Measurements from ENCODE around the gene CDK19.

Gene CDK19

DNA sequence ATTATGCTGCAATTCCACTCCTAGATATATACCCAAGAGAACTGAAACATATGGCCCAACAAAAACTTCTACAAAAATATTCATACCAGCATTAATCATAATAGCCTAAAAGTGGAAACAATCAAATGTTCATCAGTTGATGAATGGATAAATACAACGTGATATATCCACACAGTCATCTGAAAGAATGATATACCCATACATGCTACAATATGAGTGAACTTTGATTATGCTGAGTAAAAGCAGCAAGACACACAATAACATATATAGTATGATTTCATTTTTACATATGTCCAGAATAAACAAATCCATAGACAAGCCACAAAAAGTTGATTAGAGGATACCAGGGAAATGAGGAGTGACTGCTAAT is 30.7 kb downstream of the CDK19 start:
- no peak for ATAC-seq
- TF ChIP-seq, protein P1, sequence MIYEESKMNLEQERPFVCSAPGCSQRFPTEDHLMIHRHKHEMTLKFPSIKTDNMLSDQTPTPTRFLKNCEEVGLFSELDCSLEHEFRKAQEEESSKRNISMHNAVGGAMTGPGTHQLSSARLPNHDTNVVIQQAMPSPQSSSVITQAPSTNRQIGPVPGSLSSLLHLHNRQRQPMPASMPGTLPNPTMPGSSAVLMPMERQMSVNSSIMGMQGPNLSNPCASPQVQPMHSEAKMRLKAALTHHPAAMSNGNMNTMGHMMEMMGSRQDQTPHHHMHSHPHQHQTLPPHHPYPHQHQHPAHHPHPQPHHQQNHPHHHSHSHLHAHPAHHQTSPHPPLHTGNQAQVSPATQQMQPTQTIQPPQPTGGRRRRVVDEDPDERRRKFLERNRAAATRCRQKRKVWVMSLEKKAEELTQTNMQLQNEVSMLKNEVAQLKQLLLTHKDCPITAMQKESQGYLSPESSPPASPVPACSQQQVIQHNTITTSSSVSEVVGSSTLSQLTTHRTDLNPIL (CRISPR knock-in tag; IDR thresholded peaks at IDR 0.05; ENCODE audit: low read depth) = no peak
- TF ChIP-seq, protein P2, sequence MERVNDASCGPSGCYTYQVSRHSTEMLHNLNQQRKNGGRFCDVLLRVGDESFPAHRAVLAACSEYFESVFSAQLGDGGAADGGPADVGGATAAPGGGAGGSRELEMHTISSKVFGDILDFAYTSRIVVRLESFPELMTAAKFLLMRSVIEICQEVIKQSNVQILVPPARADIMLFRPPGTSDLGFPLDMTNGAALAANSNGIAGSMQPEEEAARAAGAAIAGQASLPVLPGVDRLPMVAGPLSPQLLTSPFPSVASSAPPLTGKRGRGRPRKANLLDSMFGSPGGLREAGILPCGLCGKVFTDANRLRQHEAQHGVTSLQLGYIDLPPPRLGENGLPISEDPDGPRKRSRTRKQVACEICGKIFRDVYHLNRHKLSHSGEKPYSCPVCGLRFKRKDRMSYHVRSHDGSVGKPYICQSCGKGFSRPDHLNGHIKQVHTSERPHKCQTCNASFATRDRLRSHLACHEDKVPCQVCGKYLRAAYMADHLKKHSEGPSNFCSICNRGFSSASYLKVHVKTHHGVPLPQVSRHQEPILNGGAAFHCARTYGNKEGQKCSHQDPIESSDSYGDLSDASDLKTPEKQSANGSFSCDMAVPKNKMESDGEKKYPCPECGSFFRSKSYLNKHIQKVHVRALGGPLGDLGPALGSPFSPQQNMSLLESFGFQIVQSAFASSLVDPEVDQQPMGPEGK (CRISPR knock-in tag; IDR thresholded peaks at IDR 0.05; ENCODE audit: borderline replicate concordance) = no peak
- no peak for TF ChIP-seq ARNTL (CRISPR knock-in tag; IDR thresholded peaks at IDR 0.05; ENCODE audit: borderline replicate concordance, low read depth)
- no peak for TF ChIP-seq ZNF565 (CRISPR knock-in tag; conservative IDR thresholded peaks at IDR 0.05; ENCODE audit: low read depth)
- TF ChIP-seq ZNF70 (CRISPR knock-in tag; IDR thresholded peaks at IDR 0.05) = no peak
- no peak for TF ChIP-seq TOX (CRISPR knock-in tag; IDR thresholded peaks at IDR 0.05; ENCODE audit: borderline replicate concordance)
- no peak for TF ChIP-seq GLIS3 (CRISPR knock-in tag; IDR thresholded peaks at IDR 0.05)
- no peak for TF ChIP-seq RARB (CRISPR knock-in tag; IDR thresholded peaks at IDR 0.05)
- TF ChIP-seq CSDC2 (CRISPR knock-in tag; IDR thresholded peaks at IDR 0.05) = no peak
- TF ChIP-seq ZNF8 (CRISPR knock-in tag; IDR thresholded peaks at IDR 0.05) = no peak
- TF ChIP-seq, protein P3, sequence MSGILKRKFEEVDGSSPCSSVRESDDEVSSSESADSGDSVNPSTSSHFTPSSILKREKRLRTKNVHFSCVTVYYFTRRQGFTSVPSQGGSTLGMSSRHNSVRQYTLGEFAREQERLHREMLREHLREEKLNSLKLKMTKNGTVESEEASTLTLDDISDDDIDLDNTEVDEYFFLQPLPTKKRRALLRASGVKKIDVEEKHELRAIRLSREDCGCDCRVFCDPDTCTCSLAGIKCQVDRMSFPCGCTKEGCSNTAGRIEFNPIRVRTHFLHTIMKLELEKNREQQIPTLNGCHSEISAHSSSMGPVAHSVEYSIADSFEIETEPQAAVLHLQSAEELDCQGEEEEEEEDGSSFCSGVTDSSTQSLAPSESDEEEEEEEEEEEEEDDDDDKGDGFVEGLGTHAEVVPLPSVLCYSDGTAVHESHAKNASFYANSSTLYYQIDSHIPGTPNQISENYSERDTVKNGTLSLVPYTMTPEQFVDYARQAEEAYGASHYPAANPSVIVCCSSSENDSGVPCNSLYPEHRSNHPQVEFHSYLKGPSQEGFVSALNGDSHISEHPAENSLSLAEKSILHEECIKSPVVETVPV (CRISPR knock-in tag; IDR thresholded peaks at IDR 0.05) = no peak
- no peak for TF ChIP-seq TCF4 (CRISPR knock-in tag; IDR thresholded peaks at IDR 0.05; ENCODE audit: borderline replicate concordance)
- TF ChIP-seq ESRRG (CRISPR knock-in tag; IDR thresholded peaks at IDR 0.05) = no peak
- TF ChIP-seq BACH2 (CRISPR knock-in tag; IDR thresholded peaks at IDR 0.05; ENCODE audit: borderline replicate concordance) = no peak

DNA sequence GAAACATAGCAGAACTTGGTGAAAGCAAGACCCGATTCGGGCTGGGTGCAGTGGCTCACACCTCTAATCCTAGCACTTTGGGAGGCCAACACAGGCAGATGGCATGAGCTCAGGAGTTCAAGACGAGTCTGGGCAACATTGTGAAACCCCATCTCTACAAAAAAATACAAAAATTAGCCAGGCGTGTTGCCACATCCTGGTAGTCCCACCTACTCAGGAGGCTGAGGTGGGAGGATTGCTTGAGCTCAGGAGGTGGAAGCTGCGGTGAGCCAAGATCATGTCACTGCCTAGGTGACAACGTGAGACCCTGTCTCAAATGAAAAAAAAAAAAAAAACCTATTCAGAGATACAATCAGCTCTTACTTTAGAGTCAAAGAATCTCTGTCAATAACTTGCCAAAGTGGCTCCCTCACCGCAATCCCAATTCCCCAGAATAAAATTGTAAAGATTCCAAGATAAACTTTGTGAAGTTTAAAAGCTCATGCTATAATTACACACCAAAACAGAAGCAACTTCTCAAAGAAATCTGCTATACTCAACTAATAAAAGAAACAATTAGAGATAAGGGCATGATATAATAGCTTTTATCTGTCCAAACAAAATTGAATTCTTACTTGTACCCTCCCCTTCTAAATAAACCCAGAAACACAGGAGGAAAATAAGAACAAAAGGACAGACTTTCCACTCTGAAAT is 33.6 kb downstream of the CDK19 start:
- TF ChIP-seq ZNF8 (CRISPR knock-in tag; IDR thresholded peaks at IDR 0.05) = no peak
- TF ChIP-seq ISL1 (CRISPR knock-in tag; IDR thresholded peaks at IDR 0.05) = peak; percentile 50
- no peak for ATAC-seq

DNA sequence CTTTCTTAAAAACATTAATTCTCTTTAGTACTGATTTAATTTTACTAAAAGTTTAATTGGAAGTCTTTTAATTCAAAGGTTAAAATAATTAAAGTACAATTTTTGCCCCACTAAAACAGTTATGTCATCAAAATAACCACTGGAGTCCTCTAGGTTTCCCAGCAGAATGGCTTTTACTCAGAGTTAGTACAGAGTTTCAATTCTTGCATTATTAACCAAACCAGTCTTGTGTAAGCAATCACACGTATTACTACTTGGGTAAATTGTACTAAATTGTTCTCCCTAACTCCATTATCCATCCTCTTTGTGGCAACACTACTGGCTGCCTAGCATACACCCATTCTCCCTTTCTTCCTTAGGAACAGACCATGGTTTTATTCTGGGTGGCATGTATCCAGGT is 36.9 kb downstream of the CDK19 start:
- ATAC-seq = no peak
- TF ChIP-seq, protein P1 (CRISPR knock-in tag; IDR thresholded peaks at IDR 0.05; ENCODE audit: low read depth) = no peak
- no peak for TF ChIP-seq ARNTL (CRISPR knock-in tag; IDR thresholded peaks at IDR 0.05; ENCODE audit: borderline replicate concordance, low read depth)
- no peak for TF ChIP-seq ZNF565 (CRISPR knock-in tag; conservative IDR thresholded peaks at IDR 0.05; ENCODE audit: low read depth)
- TF ChIP-seq TOX (CRISPR knock-in tag; IDR thresholded peaks at IDR 0.05; ENCODE audit: borderline replicate concordance) = no peak
- no peak for TF ChIP-seq BACH2 (CRISPR knock-in tag; IDR thresholded peaks at IDR 0.05; ENCODE audit: borderline replicate concordance)
- TF ChIP-seq PPARA (CRISPR knock-in tag; IDR thresholded peaks at IDR 0.05; ENCODE audit: borderline replicate concordance) = no peak
- TF ChIP-seq, protein P2 (CRISPR knock-in tag; IDR thresholded peaks at IDR 0.05; ENCODE audit: borderline replicate concordance) = no peak
- no peak for TF ChIP-seq ZNF70 (CRISPR knock-in tag; IDR thresholded peaks at IDR 0.05)
- no peak for TF ChIP-seq ZNF8 (CRISPR knock-in tag; IDR thresholded peaks at IDR 0.05)
- TF ChIP-seq, protein P3 (CRISPR knock-in tag; IDR thresholded peaks at IDR 0.05) = no peak
- TF ChIP-seq ZFP3 (CRISPR knock-in tag; IDR thresholded peaks at IDR 0.05) = no peak
- TF ChIP-seq TCF4 (CRISPR knock-in tag; IDR thresholded peaks at IDR 0.05; ENCODE audit: borderline replicate concordance) = no peak
- no peak for TF ChIP-seq ZFP30 (CRISPR knock-in tag; IDR thresholded peaks at IDR 0.05)
- TF ChIP-seq RARB (CRISPR knock-in tag; IDR thresholded peaks at IDR 0.05) = no peak
- no peak for TF ChIP-seq CSDC2 (CRISPR knock-in tag; IDR thresholded peaks at IDR 0.05)
- TF ChIP-seq ZC3H10 (CRISPR knock-in tag; IDR thresholded peaks at IDR 0.05) = no peak
- TF ChIP-seq, protein P4, sequence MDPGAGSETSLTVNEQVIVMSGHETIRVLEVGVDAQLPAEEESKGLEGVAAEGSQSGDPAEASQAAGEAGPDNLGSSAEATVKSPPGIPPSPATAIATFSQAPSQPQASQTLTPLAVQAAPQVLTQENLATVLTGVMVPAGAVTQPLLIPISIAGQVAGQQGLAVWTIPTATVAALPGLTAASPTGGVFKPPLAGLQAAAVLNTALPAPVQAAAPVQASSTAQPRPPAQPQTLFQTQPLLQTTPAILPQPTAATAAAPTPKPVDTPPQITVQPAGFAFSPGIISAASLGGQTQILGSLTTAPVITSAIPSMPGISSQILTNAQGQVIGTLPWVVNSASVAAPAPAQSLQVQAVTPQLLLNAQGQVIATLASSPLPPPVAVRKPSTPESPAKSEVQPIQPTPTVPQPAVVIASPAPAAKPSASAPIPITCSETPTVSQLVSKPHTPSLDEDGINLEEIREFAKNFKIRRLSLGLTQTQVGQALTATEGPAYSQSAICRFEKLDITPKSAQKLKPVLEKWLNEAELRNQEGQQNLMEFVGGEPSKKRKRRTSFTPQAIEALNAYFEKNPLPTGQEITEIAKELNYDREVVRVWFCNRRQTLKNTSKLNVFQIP (CRISPR knock-in tag; IDR thresholded peaks at IDR 0.05; ENCODE audit: borderline replicate concordance, low read depth) = no peak
- no peak for TF ChIP-seq GLIS3 (CRISPR knock-in tag; IDR thresholded peaks at IDR 0.05)
- no peak for TF ChIP-seq ESRRG (CRISPR knock-in tag; IDR thresholded peaks at IDR 0.05)
